GM23338 (cell line): ENCODE data around the gene WDR76. TPM values are rescaled to one million over a fixed set of nuclear protein-coding genes. Genes with fewer than 3 reads are reported as not detected.

Source experiments
- ATAC-seq: fragments of 200-7000 bp; cut with Tn5 transposase; 3 replicates; pipeline ENCODE4 v1.9.1; 2020
- DNase-seq: peaks from one replicate; pipeline ENCODE4 v3.0.0-alpha.2; 2015; ENCODE audit warnings: low spot score
- H2AFZ ChIP-seq: fragments of 200-600 bp; sonication (generic); 2 replicates; pipeline ENCODE4 v1.8.0; 2016; ENCODE audit warnings: antibody characterized with exemption, mild to moderate bottlenecking, moderate library complexity
- H3F3A ChIP-seq: fragments of 200-600 bp; sonication (generic); replicated peaks from 2 replicates; pipeline ENCODE4 v1.8.0; 2017; ENCODE audit warnings: antibody characterized with exemption, mixed run types, low read depth
- H3K27ac ChIP-seq: fragments of 200-600 bp; sonication (generic); 2 replicates; pipeline ENCODE4 v1.6.1; 2016; ENCODE audit warnings: low read depth
- H3K27me3 ChIP-seq: fragments of 200-600 bp; sonication (generic); 2 replicates; pipeline ENCODE4 v1.8.0; 2016; ENCODE audit warnings: mild to moderate bottlenecking, mixed run types, moderate library complexity; ENCODE audit not compliant: insufficient read depth
- H3K36me3 ChIP-seq: fragments of 200-600 bp; sonication (generic); 2 replicates; pipeline ENCODE4 v1.8.0; 2016; ENCODE audit warnings: mild to moderate bottlenecking; ENCODE audit not compliant: insufficient read depth
- H3K4me1 ChIP-seq: fragments of 200-600 bp; sonication (generic); 2 replicates; pipeline ENCODE4 v1.8.0; 2016; ENCODE audit warnings: mild to moderate bottlenecking, moderate library complexity; ENCODE audit not compliant: insufficient read depth
- H3K4me2 ChIP-seq: fragments of 200-600 bp; sonication (generic); 2 replicates; pipeline ENCODE4 v1.7.1; 2017; ENCODE audit warnings: mixed run types
- H3K4me3 ChIP-seq: fragments of 200-600 bp; sonication (generic); 2 replicates; pipeline ENCODE4 v1.6.1; 2016; ENCODE audit warnings: mixed run types
- H3K79me2 ChIP-seq: fragments of 200-600 bp; sonication (generic); replicated peaks from 2 replicates; pipeline ENCODE4 v1.8.0; 2017; ENCODE audit warnings: mild to moderate bottlenecking; ENCODE audit not compliant: insufficient read depth
- H3K9me2 ChIP-seq: fragments of 200-600 bp; sonication (generic); 2 replicates; pipeline ENCODE4 v1.8.0; 2017; ENCODE audit not compliant: insufficient read depth
- H4K20me1 ChIP-seq: fragments of 200-600 bp; sonication (generic); replicated peaks from 2 replicates; pipeline ENCODE4 v1.8.0; 2017; ENCODE audit warnings: mild to moderate bottlenecking; ENCODE audit not compliant: insufficient read depth
- H3K27ac Mint-ChIP-seq: 2 replicates; pipeline ENCODE4 v1.8.0; 2020; ENCODE audit warnings: inconsistent platforms, mild to moderate bottlenecking, moderate library complexity, mixed read lengths
- H3K27me3 Mint-ChIP-seq: 3 replicates; pipeline ENCODE4 v1.8.0; 2022; ENCODE audit warnings: low read depth, mild to moderate bottlenecking, moderate library complexity, mixed read lengths, inconsistent platforms; ENCODE audit not compliant: insufficient read depth, poor library complexity
- H3K36me3 Mint-ChIP-seq: 3 replicates; pipeline ENCODE4 v1.8.0; 2021; ENCODE audit warnings: low read depth, mild to moderate bottlenecking, inconsistent platforms, moderate library complexity, mixed read lengths
- H3K4me1 Mint-ChIP-seq: 3 replicates; pipeline ENCODE4 v1.8.0; 2020; ENCODE audit warnings: mild to moderate bottlenecking, inconsistent platforms, mixed read lengths
- H3K4me3 Mint-ChIP-seq: 3 replicates; pipeline ENCODE4 v1.8.0; 2021; ENCODE audit warnings: moderate library complexity, mild to moderate bottlenecking, inconsistent platforms, mixed read lengths
- H3K9me3 Mint-ChIP-seq: 3 replicates; pipeline ENCODE4 v1.8.0; 2020; ENCODE audit warnings: moderate library complexity, mild to moderate bottlenecking, inconsistent platforms, mixed read lengths
- CREB1 ChIP-seq: fragments of 250-450 bp; sonication (Bioruptor Pico); IDR thresholded peaks from 2 replicates; pipeline ENCODE4 v1.5.0; 2020; ENCODE audit warnings: low read depth, mild to moderate bottlenecking, moderate library complexity
- CTCF ChIP-seq, 2 experiments: fragments of 200-600 bp in 1 of 2; sonication (generic) in 1 of 2; conservative IDR thresholded peaks; 2 replicates each; pipeline versions ENCODE4 v1.5.1 to v1.6.1; 2016 to 2017; ENCODE audit warnings: antibody characterized with exemption in 2 of 2, low read depth in 2 of 2, mild to moderate bottlenecking in 2 of 2, moderate library complexity in 1 of 2
- ETS1 ChIP-seq: IDR thresholded peaks from 2 replicates; pipeline ENCODE4 v1.6.1; 2016; ENCODE audit warnings: antibody characterized with exemption
- EZH2 ChIP-seq: fragments of 200-600 bp; sonication (generic); IDR thresholded peaks from one replicate; pipeline ENCODE4 v1.8.0; 2017; ENCODE audit warnings: antibody characterized with exemption, mild to moderate bottlenecking, low read depth; ENCODE audit not compliant: unreplicated experiment
- EZH2phosphoT487 ChIP-seq: fragments of 200-600 bp; sonication (generic); IDR thresholded peaks from one replicate; pipeline ENCODE4 v1.8.1; 2018; ENCODE audit warnings: antibody characterized with exemption; ENCODE audit not compliant: unreplicated experiment
- JUNB ChIP-seq: IDR thresholded peaks from one replicate; pipeline ENCODE4 v1.6.1; 2016; ENCODE audit warnings: antibody characterized with exemption; ENCODE audit not compliant: unreplicated experiment
- NANOG ChIP-seq: IDR thresholded peaks from 2 replicates; pipeline ENCODE4 v1.6.1; 2016; ENCODE audit warnings: antibody characterized with exemption, borderline replicate concordance
- POLR2AphosphoS5 ChIP-seq: IDR thresholded peaks from 2 replicates; pipeline ENCODE4 v1.6.1; 2016; ENCODE audit warnings: antibody characterized with exemption, low read depth
- REST ChIP-seq: IDR thresholded peaks from one replicate; pipeline ENCODE4 v1.6.1; 2018; ENCODE audit warnings: antibody characterized with exemption; ENCODE audit not compliant: unreplicated experiment
- STAT1 ChIP-seq: IDR thresholded peaks from one replicate; pipeline ENCODE4 v1.6.1; 2016; ENCODE audit warnings: antibody characterized with exemption; ENCODE audit not compliant: unreplicated experiment
- ZNF114 ChIP-seq: fragments of 250-450 bp; sonication (Bioruptor Pico); IDR thresholded peaks from 2 replicates; pipeline ENCODE4 v1.5.0; 2020; ENCODE audit warnings: mild to moderate bottlenecking, moderate library complexity
- ZNF331 ChIP-seq: fragments of 250-450 bp; sonication (Bioruptor Pico); IDR thresholded peaks from 2 replicates; pipeline ENCODE4 v1.5.0; 2020; ENCODE audit warnings: low read depth, mild to moderate bottlenecking, moderate library complexity
- ZNF462 ChIP-seq: fragments of 250-450 bp; sonication (Bioruptor Pico); IDR thresholded peaks from 2 replicates; pipeline ENCODE4 v1.5.0; 2020; ENCODE audit warnings: mild to moderate bottlenecking, moderate library complexity
- polyA plus RNA-seq: library from polyadenylated mRNA; unstranded; fragments of >200 nt; fragmentation: Nextera tagmentation; extraction: Ambion mirVana; gene quantifications from 2 replicates; pipeline ENCODE4 v1.2.1, GENCODE V29; 2016
- total RNA-seq: library from RNA; depleted of rRNA; stranded (reverse); fragments of >200 nt; shearing (Covaris generic); gene quantifications from 2 replicates; pipeline ENCODE4 v1.2.3, GENCODE V29; 2014

WDR76 gene
- total and polyA plus RNA-seq, 2 experiments from 2014 or later: 9.7 to 17.8 TPM

- Histone ChIP-seq H4K20me1 (no peaks in the 10 kb centered on the region; the same call in 1 of the 2 replicates), H3K9me2 (no peaks in the 10 kb centered on the region), H3K27ac (no peak overlapping the region), H3K79me2 (no peaks in the 10 kb centered on the region), H2AFZ (no peak overlapping the region), H3K27me3 (no peaks in the 10 kb centered on the region), H3F3A (no peaks in the 10 kb centered on the region), H3K36me3 (no peaks in the 10 kb centered on the region; the same call in 1 of the 2 replicates), H3K4me1 (no peaks in the 10 kb centered on the region), H3K4me3 (no peak overlapping the region), H3K4me2 (no peak overlapping the region)
- Mint-ChIP-seq H3K36me3 (peaks cover 18% of the 10 kb centered on the region), H3K4me3 (no peak overlapping the region), H3K9me3 (no peaks in the 10 kb centered on the region), H3K27ac (no peak overlapping the region), H3K27me3 (peaks cover 4% of the 10 kb centered on the region), H3K4me1 (peaks cover 7% of the 10 kb centered on the region; the same call in 2 of the 3 replicates)
- TF ChIP-seq JUNB (no peak), EZH2phosphoT487 (no peak), ZNF462 (CRISPR knock-in tag) (no peak), NANOG (no peak), CREB1 (CRISPR knock-in tag) (no peak), EZH2 (no peak), POLR2AphosphoS5 (no peak), REST (no peak), STAT1 (no peak), ZNF331 (CRISPR knock-in tag) (no peak), ETS1 (no peak), ZNF114 (CRISPR knock-in tag) (no peak), CTCF (conservative IDR thresholded peaks at IDR 0.05; ENCODE audit: low read depth in 2 of 2) (no peak)
- ATAC-seq: no peak
- DNase-seq: no peak
Observed at GRCh38 chr15:43911235-43911781, 84.5 kb downstream of the WDR76 start.
